HCEC 1CT (cell line): Measurements from ENCODE around the gene SNRPB.

ENCODE experiments used
- DNase-seq: peaks from one replicate; pipeline ENCODE4 v3.0.0-alpha.2; 2017

SNRPB gene

GRCh38 chr20:2473516-2473915 is 2.9 kb upstream of the SNRPB start:
- peak; percentile 91 for DNase-seq

DNA sequence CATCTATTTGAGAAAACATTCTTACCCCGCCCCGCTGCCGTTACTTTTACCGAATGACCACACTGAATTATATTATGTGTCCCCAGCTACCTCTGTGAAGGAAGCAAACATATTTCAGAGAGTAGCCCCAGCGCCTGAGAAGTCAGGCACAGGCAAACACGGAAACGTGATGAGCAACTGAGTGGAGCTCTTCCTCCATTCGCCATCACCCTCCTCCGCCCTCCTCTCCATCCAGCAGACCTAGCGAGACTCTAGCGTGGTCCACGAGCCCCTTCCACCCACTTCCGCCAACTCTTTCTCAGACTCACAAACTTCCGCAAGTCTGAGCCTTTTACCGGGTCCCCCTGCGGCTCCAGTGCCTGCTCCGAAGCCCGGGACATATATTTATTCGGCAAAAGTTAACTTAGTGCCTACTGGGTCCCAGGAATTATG is 582 bp downstream of the SNRPB start:
- peak; percentile 37 for DNase-seq

DNA sequence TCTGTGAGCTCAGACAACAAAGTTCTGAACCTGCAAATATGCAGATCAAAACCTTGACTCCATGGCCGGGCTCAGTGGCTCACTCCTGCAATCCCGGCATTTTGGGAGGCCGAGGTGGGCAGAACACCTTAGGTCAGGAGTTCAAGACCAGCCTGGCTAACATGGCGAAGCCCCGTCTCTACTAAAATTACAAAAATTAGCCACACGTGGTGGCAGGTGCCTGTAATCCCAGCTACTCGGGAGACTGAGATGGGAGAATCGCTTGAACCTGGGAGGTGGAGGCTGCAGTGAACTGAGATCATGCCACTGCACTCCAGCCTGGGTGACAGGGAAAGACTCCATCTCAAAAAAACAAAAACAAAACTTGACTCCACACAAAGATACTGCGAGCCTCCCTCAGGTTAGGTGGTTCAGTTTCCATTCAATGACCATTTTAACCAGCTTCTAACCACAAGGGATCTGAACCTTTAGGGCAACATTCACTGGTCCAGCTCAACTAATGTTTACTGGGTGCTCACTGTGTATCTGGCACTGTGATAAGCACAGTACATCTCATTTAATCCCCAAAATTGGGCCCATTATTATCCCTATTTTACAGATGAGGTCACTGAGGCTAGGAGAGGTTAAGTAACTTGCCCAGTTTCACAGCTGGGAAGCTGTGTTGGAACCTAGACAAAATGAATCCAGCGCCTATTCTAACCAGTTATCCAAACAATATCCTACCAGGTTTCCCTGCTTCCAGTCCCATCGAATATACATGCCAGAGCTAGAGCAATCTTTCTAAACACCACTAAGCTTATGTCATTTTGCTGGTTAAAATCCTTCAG is 1.8 kb downstream of the SNRPB start:
- no peak for DNase-seq

DNA sequence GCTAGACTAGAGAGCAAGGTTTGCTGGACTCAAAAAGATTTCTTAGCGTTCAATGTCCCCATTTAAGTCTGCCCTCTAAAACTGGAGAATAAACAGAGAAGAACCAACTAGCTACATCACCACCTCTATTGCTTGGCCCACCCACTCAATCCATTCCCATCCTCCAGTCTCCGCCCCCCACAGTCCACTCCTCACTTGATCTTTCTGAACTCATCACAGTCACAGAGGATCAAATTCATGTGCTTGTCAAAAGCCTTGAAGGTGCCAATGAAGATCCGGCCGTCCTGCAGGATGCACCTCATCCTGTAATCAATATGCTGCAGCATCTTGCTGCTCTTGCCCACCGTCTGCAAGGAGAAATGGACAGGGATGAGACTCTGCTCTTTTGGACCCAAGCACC is 3.2 kb downstream of the SNRPB start:
- no peak for DNase-seq

DNA sequence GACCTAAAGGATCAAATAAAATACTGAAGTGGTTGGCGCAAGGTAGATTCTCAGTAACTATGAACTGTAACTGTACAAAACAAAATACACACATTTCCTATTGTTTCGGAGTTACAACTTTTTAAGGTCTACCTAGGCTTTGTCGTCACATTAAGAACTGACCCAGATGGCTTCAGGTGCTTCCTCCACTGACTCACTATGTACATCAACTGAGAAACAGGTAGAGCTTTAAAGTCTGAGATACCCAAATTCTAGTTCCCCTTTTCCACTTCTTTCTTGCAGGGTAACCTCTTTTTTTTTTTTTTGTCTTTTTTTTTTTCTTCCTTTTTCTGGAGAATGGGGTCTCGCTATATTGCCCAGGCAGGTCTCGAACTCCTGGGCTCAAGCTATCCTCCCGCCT is 5.5 kb downstream of the SNRPB start:
- DNase-seq = no peak

- no peak for DNase-seq
Measured at GRCh38 chr20:2463616-2464365, 6.8 kb downstream of the SNRPB start.

GRCh38 chr20:2462484-2462883 is 8.1 kb downstream of the SNRPB start:
- no peak for DNase-seq

DNA sequence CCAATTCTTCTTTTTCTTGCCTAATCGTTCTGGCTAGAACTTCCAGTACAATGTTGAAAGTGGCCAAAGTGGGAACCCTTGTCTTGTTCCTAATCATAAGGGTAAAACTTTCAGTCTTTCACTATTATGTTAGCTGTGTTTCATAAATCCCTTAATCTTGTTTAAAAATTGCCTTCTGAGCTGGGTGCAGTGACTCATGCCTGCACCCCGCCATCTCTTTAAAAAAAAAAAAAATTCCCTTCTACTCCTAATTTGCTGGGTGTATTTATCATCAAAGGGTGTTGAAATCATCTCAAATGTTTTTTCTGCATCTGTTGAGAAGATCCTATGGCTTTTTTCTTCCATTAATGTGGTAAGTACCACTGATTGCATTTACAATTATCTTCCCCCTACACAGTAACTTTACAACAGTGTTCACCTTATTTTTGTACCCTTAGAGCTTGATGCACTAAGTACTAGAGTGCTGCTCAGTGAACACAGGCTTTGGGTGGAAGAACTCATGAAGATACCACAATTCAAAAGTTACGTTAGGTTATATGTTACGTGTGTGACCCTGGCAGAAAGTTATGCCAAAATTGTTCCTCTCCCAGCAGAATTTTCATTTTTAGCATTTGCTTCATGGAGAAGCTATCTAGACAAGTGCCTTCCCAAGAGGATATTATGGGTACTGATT is 9.7 kb downstream of the SNRPB start:
- peak; percentile 55 for DNase-seq

- DNase-seq = no peak
Measured at GRCh38 chr20:2459981-2460751, 10.4 kb downstream of the SNRPB start.

- DNase-seq = no peak
Measured at GRCh38 chr20:2458919-2459499, 11.6 kb downstream of the SNRPB start.

GRCh38 chr20:2455771-2456497 is 14.7 kb downstream of the SNRPB start:
- DNase-seq = no peak

DNA sequence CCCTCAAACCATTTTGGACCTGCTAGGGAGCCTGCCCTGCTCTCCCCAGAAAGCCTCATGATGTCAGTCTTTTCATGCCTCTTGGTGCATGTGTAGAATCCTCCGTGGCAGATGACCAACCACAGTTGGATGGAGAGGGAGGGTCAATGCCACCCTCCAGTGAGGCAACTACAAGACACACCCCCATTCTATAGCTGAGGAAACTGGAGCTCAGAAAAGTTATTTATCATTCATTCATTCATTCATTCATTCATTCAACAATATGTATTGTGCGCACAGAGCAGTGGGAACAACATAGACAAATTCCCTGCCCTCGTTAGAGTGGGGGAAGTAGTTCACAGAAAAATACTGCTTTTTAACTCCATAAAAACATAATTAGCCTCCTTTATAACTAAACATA is 16.8 kb downstream of the SNRPB start:
- DNase-seq = no peak

- DNase-seq = peak; percentile 45
Measured at GRCh38 chr20:2451939-2452732, 18.5 kb downstream of the SNRPB start.

GRCh38 chr20:2451422-2451821 is 19.2 kb downstream of the SNRPB start:
- no peak for DNase-seq

- DNase-seq = no peak
Measured at GRCh38 chr20:2449386-2449785, 21.2 kb downstream of the SNRPB start.

GRCh38 chr20:2446845-2447244 is 23.7 kb downstream of the SNRPB start:
- DNase-seq = no peak

DNA sequence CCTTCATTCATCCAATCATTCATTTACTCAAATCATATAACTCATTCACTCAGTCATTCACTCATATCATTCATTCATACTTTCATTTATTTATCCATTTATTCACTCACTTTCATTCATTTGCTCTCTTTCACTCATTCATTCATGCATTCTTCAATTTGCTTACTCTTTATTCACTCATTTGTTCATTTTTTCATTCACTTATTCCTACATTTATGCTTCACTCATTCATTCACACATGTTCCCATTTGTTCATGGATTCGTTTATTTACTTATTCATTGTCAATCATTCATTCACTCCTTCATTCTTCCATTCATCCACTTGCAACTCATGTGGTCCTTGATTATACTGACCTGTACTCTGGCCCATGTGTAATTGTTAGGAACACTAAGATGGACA is 39.4 kb downstream of the SNRPB start:
- no peak for DNase-seq

- no peak for DNase-seq
Measured at GRCh38 chr20:2430538-2430937, 40.1 kb downstream of the SNRPB start.

- DNase-seq = no peak
Measured at GRCh38 chr20:2429051-2429450, 41.5 kb downstream of the SNRPB start.

GRCh38 chr20:2421247-2421646 is 49.3 kb downstream of the SNRPB start:
- DNase-seq = peak; percentile 13

DNA sequence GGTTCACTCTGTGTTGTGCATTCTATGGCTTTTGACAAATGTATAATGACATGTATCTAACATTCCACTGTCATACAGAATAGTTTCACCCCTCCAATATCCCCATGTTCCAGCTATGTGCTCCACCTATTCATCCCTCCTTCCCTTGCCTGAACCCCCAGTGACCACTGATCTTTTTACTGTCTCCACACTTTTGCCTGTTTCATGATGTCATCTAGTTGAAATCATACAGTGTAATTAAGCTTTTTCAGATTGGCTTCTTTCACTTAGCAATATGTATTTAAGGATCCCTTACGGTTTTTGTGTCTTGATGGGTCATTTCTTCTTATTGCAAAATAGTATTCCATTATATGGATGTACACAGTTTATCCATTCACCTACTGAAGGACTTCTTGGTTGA is 50.1 kb downstream of the SNRPB start:
- DNase-seq = no peak
